NCI-H2227 treated with DMSO at 0.1 percent for 48 hours (cell line): ENCODE data around the gene PDSS2.
A peak's percentile ranks its signal among the peaks of the same experiment; 100 is the strongest.
"Not testable (repeated sequence)": the region's sequence is repeated elsewhere in the genome, so short reads cannot be mapped to it uniquely, and the experiment has no call there.

Experiments
- DNase-seq: peaks from one replicate; lab custom pipeline; 2025; lab: John Stamatoyannopoulos, UW

The PDSS2 gene, protein sequence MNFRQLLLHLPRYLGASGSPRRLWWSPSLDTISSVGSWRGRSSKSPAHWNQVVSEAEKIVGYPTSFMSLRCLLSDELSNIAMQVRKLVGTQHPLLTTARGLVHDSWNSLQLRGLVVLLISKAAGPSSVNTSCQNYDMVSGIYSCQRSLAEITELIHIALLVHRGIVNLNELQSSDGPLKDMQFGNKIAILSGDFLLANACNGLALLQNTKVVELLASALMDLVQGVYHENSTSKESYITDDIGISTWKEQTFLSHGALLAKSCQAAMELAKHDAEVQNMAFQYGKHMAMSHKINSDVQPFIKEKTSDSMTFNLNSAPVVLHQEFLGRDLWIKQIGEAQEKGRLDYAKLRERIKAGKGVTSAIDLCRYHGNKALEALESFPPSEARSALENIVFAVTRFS

DNA sequence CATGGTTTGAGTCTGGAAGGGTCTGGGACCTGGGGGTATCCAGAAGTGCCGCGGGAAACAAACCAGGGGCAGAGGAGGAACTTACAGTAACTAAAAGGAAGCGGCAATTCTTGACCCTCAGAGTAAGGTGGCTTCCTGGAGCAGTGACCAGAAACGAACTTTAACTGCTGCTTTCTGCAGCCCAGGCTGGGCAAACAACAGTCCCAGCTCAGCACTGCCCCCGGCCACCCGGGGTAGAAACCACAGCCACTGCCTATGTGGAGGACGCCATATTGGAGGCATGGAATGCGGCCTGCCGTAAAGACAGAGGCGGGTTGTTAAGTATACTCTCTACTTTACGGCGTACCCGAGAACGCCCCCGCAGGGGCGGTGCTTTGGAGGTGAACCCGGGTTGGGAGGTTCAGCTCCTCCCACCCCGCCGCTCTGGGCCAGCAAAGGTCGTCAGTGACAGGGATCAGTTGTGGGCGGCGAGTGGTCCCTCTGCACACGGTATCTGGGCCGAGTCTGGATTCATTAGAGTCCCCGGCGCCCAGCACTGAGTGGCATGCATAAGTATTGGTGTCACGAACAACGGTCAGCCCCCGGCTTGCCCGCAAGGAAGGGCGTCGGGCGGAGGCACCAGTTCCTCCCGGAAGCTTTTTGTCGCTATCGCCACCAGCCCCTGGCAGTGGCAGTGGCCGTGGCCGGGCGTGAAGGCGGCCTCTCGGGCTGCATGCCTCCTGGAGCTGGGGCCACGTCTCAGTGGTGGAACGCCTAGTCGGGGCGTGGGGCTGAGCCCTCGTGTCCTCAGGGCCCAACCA lies at the start of gene PDSS2:
PDSS2 (minus strand) TSS at position 282 of the 800 bp plus-strand sequence; CDS start at position 3, 279 bp downstream.
- DNase-seq = peak; percentile 90

DNA sequence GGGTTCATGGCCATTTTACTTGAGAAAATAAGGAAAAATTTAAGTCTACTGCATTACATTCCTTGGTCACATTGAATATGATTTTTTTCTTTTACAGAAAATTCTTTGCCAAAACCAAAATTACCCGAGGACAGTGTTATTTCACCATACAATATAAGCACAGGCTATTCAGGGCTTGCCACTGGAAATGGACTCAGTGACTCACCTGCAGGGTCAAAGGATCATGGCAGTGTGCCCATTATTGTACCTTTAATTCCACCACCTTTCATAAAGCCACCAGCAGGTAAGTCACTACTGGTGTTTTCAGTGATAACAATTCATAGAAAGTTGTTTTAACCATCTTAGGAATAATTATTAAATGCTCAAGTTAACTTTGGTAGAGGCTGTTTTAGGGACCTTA lies 46.8 kb upstream of the PDSS2 start:
- no peak for DNase-seq

DNA sequence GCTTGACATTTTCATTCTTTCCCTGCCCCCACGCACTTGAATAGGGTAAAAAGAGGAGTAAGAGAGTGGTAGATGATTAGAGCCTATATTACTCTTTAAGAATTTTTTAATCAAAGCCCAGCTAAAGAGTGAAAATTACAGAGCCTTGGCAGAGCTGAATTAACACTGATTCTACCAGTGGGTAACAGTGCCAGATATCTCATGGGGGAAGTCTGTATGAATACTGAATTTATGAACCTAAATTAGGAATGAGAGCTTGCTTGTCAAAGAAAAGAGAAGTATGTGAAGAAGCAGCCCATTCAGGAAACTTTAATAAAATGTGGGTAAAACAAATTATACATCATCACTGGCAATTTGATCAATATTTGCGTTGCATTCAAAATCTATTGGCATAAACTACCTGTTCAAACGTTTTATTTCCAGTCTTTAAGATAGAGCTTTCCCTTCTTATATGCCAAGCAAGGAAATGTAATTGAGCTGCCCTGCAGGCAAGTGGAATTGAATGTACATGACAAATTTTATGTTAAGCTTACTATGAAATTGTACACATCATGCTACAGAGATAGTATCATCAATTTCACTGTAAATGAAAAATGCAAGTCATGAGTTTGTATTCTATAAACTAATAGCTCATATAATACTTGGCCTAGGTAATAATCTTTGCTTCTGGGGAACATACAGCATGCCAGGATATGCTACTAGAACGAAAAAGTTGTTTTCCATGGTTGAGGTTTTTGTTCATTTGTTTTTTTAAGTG lies 45.1 kb upstream of the PDSS2 start:
- DNase-seq = no peak

DNA sequence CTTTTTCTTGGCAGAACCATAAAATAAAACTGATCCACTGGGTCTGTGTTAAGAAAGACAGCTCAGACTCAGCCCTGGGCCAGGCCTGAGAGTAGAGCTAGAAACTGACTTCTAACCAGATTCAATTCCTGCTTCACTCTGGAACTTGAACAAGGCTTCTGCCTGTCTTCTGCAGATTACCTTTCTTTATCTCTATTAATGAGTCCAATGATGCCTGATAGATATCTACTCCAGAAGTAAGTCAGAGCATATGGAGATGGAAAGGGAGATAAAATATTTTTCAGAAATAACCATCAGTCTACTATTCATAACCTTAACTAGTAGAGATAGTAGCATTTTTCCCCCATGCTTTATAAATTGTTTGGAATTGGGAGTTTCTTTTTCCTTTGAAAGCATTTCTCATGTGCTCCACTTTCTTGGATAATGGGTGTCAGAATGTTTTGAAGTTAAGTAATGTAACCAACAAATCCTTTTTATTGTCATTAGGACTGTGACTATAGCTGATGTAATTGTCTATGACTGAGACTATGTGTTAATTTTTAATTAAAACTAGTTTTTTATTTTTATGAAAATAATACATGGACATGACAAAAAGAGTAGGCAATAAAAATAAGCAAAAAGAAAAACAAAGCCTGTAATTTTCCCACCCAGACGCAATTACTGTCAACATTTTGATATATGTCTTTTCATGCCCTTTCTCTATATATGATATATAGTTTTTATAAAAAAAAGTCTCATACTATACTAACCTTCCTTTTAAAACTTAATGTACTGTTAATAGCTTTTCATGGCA lies 37.7 kb upstream of the PDSS2 start:
- peak; percentile 11 for DNase-seq

DNA sequence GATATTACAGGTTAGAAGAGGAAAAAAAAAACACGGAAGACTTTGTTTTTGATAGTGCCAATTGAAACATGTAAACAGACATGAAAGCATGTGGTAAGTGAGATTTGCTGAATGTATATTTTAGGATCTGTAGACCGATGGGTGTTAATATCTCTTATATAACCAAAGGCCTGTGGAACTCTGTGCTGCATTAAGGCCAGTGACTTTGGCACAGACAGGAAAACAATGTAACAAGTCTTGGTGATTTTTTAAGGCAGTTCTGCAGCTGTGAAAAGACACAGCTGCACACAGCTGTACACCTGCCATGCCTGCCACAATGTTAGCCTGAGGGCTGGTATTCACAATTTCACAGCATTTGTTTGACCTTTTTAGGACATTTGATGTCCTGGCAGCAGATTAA lies 36.6 kb upstream of the PDSS2 start:
- no peak for DNase-seq

DNA sequence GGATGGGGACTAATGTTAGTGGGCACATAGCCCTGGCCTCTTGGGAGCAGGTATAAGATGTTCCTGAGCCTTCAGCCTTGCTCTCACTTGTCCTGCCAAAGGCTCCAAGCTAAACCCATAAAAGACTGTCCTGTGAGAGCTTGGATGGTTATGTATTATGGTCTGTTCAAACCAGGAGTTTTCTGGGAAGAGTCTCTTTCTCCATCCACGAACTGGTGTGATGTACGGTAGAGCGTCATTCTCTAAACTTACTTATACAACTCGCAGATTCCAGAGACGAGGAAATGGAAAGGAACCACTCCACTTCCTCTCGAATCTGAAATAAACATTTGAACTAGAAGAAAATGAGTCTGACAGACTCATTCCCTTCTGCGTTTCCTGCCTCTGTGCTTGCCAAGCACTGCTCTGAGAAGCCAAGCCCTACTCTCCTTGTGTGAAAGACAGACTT lies 35.9 kb upstream of the PDSS2 start:
- no peak for DNase-seq

DNA sequence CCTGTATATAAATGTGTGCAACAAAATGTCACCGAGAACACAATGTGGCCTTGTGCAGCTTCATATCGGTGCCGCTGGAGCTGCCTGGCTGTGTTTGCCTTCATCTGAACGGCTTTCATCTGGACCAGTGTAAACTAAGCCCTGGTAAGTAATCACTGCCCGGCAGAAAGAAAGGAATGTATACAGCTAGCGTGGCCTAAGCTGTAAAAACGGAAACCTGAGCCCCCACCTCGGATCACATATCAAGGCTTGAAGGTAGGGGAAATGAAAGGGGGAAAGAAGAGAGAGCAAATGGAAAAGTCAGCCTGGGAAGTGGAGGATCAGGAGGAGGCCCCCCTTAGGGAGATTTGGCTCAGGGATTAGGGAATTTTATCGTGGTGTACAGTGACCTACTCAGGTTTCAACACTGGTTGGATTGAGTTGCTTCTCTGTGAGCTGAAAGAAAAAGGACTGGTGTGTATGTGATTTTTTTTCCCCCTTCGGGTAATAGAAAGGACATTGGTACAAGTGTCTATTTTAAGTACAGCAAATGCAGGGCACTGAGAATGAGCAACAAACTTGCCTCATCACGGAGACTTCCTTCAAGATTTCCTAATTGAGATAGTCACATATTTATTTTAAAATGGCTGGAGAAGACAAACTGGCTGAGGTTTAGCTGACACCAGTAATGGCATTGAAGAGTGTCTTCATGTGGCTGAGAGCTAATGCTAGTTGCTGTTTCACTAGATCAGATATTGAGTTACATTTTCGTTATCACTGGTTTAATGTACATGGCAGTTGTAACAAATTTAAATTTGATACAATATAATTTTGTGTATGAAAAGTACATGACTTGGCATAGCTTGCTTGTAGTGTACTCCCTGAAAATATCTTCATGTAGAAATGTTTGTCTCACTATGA lies 34.0 kb upstream of the PDSS2 start:
- no peak for DNase-seq

DNA sequence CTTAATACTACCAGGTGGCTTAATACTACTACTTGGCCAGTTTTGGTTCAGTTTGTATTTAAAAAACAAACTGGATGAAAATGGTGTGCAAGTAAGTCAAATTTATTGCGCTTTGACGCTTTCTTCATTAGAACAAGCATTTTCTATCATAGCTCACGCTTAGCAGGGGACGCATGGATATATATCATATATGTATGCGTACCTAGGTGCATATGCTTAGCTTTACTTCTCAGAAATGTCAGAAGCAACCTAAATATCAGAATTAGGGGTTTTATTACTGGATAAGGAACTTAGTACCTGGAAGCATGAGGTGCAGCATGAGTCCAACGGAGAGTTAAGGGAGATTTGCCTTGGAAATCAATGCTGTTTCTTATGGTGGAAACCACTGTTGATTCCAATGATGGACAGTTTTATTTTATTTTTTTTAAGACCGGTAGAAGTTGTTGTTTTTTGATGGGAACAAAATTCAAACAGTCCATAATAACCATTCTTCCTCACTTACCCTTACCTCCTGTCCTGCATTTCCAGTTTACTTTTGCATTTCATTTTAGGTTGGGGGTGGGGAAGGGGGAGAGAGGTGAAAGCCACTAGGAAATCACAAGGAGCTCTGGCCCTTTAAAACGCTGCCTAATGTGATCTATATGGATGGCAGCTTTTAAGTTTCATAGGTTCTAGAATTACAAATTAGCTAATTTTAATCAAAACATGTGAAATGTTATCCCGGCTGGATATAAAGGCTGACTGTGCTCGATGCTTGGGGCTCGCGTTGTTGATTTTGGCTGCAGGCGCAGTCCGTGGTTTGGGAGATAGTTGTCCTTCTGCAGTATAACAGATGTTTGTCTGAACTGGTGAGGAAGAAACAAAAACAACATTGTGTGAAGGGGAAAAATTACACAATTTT lies 32.6 kb upstream of the PDSS2 start:
- no peak for DNase-seq

DNA sequence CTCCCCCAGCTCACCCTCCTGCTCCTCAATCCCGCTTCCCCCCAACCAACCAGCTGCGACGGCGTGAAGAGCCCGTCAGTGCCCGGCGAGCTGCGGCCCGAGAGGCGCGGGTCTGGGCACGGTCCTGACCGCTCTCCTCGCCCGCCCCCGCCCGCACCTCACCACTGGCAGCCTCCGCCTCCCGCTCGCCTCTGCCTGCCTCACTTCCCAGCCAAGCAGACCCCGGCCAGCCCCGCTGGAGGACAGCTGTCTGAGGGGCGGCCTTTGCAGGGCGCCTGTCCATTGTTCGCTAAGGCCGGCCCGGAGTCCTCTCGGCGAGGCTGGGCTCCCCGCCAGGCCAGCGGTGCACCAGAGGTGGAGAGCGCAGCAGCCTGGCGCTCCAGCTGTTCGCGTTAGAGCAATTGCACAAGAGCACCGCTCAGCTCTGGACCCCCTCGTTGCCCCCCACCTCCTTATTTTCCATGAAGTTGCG lies 31.8 kb upstream of the PDSS2 start:
- DNase-seq = peak; percentile 15

DNA sequence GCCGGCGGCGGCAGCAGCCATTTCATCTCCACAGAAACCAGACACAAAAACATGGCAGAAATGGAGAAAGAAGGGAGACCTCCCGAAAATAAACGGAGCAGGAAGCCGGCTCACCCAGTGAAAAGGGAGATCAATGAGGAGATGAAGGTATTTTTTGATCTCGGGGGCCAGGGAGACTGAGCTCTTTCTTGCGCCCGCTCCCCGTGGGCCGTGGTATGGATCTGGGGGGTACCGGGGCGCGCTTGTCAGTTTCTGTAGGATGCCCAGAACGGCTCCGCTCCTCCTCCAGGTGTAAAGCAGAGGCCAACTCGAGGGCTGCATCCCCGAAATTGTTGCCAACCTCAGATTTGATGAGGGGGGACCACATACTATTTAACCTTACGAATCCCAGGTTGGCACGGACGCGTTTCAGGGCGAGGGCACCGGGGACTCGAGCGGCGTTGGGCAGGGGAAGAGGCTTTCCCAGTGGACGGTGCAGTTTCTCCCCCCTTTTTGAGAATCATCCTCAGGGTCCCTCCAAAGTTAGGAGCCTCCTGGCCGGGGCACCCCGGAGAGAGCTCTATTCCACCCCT lies 31.3 kb upstream of the PDSS2 start:
- no peak for DNase-seq

DNA sequence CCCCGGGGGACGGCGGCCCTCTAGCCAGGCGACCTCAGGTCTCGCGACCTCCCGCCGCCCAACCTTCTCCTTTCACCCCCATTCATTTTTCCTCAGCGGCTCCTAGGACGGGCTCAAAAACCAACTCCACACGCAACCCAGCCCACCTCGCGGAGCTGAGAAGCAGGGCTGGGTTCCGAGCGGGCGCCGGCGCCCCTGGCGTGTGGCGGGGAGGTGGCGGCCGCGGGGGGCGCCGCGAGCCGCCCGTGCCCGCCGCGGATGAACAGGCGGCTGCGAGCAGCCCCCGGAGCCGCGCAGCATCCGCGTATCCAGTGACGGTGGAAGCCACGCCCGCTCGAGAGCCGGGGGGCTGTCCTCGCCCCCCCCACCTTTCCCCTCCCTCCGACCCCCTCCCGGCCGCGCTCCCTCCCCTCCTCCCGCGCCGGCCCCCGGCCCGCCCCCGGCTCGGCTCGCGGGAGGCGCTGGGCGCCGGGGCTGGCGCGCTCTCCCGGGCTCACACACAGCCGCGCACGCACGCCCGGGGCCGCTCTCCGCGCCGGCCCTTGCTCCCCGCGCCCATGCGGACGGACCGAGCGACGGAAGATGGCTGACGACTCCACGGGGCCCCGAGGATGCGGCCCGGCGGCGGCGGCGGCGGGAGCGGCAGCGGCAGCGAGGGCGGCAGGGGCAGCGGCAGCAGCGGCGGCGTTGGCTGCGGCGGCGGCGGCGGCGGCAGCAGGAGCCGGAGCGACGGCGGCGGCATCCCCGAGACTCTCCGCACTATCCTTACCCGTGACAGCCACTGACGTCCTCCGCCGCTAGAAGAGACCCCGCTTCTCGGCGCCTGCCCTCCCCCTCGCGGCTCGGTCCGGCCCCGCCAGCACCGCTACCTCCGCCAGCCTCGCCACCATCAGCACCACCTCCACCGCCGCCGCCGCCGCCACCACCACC lies 30.5 kb upstream of the PDSS2 start, which contains the start of gene SOBP:
SOBP (plus strand) TSS at position 482 of the 930 bp plus-strand sequence. CDS start 500 bp downstream, outside the sequence.
- DNase-seq = peak; percentile 50

DNA sequence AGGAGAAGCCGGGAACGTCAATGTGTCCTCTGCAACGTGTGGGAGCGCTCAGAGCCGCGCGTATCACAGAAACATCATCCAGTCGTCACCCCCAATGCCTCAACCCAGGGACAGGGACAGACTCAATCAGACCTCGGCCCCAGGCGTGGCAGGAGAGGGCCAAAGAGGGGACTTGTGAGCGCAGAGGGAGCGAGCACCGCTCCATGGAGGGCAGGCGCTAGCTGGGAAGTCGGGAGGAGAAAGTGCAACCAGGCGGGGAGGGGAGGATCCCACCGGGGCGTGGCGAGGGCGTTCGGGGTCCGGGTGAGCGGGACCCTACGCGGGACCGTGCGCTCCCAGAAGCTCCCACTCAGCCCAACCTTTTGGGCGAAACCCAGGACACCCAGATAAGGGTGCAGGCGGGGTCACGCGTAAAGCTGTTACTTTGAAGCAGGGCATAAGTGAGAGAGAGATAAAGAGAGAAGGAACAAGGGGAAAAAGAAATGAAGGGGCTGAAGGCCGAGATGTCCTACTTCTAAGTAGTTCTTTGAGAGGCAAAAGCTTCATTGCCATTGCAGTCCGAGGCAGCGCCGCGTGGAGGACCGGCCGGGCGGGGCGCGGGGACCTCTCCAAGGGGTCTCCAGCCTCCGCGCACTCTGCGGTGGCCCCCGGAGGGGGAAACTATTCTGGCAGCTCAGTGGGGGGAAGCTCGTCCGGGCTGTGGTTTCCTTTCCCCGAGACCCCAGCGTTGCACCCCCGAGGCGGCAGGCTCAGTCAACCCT lies 29.7 kb upstream of the PDSS2 start:
- peak; percentile 15 for DNase-seq

DNA sequence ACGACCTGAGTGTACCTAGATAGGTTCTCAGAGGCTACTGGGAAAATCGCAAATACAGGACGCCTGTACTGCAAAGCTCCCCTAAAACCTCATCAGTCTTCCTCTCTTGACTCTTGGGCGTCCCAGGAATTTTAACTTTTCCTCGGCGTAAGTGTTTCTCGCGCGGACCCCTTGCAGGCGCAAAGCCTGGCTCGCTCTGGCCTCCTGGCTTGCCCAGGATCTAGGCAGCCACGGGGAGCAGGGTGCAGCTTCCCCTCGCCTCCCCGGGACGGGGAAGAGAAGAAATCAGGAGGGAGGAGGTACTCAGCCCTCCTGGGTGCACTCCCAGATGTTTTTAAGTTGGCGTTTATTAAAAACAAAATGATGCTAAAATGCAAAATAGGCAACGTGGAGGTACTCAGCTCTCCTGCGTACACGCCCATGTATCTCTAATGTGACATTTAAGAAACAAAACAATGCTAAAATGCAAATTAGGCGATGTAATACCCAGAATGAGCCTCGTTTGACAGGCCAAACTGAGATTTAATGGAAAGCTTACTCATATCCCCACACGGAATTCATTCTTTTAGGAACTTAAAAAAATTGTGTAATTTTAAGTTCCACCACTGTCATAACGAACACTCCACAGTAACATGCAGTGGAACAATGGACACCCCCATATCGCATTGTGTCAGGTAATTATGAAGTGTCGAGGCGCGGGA lies 29.0 kb upstream of the PDSS2 start:
- no peak for DNase-seq

DNA sequence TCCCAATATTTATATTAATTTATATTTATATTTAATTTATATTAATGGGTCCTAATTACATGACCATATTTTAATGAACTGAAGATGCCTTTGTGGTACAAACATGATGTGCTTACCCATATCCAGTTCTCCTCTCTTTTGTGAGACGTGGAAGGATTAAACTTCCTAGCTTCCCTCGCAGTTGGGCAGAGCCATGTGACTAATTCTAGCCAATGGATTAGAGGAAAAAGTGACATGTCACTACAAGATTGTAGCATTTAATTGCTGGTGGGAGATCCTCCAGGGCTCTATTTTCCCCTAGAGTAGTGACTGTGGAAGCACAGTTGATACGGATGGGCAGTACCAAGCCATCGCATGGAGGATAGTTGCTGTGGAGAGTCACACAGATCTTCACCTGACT lies 25.8 kb upstream of the PDSS2 start:
- no peak for DNase-seq

DNA sequence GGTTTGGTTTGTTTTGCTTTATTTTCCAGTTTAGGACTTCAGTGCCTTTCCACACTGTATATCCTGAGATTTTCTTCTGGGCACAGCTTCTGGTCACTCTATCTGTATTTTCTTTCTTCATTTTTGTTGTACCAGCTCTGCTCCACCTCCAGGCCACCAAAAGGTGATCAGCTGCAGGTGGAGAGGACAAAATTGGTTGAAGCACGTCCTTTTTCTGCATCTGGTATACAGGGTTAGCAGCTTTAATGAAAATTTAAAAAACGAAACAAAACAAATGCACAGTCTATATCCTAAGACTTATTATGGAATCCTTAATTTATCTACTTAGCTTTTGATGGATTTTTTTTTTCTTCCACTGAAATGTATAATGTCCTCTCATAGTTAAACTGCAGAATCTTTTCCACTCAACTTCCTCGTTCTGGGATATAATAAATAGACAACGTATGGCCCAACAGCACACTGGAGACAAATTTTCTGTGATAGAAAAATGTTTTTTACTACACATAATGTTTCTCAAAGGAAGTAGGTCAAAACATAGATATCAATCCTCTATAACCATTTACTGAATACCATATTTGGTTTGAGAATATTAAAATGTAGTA lies 19.8 kb upstream of the PDSS2 start:
- DNase-seq = no peak

DNA sequence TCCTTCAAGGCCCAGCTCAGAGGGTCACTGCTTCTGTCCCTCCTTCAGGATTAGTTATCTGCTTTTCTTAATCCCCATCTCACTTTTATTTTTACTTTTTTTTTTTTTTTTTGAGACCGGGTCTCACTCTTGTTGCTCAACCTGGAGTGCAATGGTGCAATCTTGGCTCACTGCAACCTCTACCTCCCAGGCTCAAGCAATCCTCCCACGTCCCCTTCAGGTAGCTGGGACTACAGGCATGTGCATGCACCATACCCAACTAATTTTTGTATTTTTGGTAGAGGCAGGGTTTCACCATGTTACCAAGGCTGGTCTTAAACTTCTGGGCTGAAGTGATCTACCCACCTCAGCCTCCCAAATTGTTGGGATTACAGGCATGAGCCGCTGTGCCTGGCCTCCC lies 16.5 kb upstream of the PDSS2 start:
- DNase-seq = not testable (repeated sequence)
